MV-4-11 (cell line): ENCODE measurements around the gene EXOC7.
"Not testable (repeated sequence)": the region's sequence is repeated elsewhere in the genome, so short reads cannot be mapped to it uniquely, and the experiment has no call there.

Experiments
- DNase-seq: peaks from one replicate; lab custom pipeline; 2025; lab: John Stamatoyannopoulos, UW

The EXOC7 gene

DNA sequence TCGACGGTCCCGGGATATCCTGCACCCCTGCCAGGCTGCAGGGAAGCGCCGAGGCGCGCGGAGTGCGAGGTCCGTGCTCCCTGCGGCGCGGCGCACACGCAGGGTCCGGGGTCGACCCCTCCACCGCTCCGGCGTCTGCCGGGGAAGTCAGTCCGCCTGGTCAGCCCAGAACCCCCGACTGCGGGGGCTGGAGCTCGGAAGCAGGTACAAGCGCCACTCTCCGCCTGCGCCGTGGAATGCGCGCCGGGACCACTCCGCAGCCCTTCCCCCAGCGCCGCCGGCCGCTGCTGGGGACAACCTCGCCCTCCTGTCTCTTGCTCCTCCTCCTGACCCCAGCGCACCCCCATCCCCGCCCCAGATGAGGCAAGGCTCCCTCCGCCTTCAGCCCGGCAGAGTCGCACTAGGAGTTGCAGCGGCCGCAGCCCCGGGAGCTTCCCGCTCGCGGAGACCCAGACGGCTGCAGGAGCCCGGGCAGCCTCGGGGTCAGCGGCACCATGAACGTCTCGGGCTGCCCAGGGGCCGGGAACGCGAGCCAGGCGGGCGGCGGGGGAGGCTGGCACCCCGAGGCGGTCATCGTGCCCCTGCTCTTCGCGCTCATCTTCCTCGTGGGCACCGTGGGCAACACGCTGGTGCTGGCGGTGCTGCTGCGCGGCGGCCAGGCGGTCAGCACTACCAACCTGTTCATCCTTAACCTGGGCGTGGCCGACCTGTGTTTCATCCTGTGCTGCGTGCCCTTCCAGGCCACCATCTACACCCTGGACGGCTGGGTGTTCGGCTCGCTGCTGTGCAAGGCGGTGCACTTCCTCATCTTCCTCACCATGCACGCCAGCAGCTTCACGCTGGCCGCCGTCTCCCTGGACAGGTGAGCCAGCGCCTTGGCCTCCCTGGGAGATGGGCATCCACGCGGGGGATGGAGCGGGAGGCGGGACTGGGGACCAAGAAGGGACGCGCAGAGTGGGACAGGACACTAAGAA lies 28.9 kb downstream of the EXOC7 start, which contains the start of gene GALR2:
GALR2 (plus strand) TSS at position 392 of the 974 bp plus-strand sequence; CDS start at position 495, 103 bp downstream.
- peak; percentile 5 for DNase-seq

GRCh38 chr17:76072148-76072858 lies 31.3 kb downstream of the EXOC7 start, which contains the start of gene SRP68:
TSS of gene SRP68 (minus strand) at chr17:76072517. CDS start at chr17:76072491, 26 bp downstream.
- peak; percentile 82 for DNase-seq

GRCh38 chr17:76071531-76072147 lies 31.9 kb downstream of the EXOC7 start:
- no peak for DNase-seq

DNA sequence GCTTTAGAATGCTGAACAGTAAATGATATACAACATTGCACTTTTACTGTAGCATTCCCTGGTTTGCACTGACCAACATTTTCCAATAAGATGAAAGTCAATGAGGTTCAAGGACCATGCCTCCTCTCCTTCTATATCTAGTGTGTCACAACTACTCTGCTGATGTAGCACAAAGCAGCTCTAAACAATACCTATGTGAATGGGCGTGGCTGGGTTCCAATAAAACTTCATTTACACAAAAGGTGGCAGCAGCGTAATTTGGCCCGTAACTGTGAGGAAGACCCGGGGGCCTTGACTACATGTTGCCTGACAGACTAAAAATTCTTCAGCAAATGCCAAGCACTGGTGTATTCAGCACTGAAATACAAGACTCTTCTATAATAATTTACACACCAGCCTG lies 37.8 kb downstream of the EXOC7 start:
- DNase-seq, result no peak

GRCh38 chr17:76063875-76064546 lies 39.6 kb downstream of the EXOC7 start:
- DNase-seq, result no peak

GRCh38 chr17:76058264-76058663 lies 45.3 kb downstream of the EXOC7 start:
- not testable (repeated sequence) for DNase-seq

GRCh38 chr17:76056882-76057281 lies 46.7 kb downstream of the EXOC7 start:
- peak; percentile 12 for DNase-seq

DNA sequence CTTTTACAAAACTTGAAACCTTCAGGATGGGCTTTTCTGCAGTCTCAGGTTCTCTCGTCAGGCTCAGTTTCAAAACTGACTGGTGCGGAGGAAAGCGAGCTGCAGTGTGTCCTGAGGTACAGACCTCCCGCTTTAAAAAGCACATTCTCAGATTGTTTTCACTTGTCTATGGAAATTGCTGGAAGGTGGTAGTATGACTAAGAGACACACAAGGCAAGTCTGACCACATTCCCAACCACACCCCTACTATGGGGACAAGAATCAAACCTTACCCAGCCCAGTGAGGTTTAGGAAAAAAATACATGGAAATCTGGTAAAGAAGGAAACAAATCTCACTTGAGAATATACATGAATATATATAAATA lies 49.5 kb downstream of the EXOC7 start:
- peak; percentile 26 for DNase-seq

DNA sequence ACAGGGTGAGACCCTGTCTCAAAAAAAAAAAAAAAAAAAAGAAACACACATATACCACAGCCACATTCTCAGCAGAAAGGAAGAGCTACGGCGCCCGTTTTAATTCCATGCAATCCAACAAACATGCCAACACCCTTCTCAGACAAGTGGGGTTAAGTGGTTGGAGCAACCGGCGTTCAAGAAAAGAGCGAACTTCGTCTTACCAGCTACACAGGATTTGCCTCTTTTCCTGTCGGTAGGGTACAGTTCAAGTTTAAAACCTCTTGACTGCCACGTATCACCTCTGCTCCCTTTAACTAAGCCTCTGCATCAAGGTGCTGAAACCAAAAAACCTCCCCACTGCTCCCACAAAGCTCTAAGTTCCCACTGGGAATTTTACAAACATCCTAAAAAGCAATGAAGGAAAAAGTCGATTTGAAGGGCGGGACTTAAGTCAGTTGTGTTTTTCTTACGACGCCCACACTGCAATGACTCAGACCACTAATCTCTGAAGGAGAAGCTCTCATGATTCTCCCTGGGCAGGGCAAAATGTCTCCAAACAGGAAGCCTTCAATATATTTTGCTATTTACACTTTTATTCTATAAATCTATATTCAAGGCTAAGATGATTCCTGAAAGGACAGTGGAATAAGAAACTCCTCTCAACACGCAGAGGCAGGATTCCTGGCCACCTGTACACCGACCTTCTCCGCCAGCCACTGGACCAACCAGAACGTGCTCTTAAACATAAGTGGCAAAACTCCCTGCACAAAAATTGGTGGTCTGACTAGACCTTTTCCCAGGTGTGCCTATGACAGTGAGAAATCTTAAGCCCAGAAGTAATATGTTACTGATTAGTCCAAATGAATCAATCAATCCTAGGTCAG lies 50.1 kb downstream of the EXOC7 start:
- peak; percentile 65 for DNase-seq

GRCh38 chr17:76051561-76051960 lies 52.0 kb downstream of the EXOC7 start:
- DNase-seq, result no peak

- no peak for DNase-seq
These were observed 52.8 kb downstream of the EXOC7 start for GRCh38 chr17:76050538-76051467.

GRCh38 chr17:76049836-76050537 lies 53.6 kb downstream of the EXOC7 start:
- peak; percentile 28 for DNase-seq

DNA sequence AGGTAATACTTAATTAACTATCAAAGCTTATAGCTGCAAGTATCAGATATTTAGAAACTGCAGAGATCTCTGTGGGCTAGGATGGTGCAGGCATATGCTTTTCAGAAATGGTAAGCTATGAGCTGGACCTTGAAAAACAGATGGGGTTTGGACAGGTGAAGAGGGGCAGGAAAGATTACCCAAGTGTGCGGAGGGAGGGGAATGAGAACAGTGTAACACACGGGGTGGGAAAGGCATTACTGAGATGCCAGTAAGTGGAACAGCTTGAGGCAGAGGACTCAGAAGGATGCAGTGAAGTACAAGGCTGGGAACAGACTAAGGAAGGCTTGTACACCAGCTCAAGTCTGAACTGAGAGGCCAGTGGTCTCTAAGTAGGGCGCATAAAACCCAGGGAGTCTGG lies 54.3 kb downstream of the EXOC7 start:
- no peak for DNase-seq

DNA sequence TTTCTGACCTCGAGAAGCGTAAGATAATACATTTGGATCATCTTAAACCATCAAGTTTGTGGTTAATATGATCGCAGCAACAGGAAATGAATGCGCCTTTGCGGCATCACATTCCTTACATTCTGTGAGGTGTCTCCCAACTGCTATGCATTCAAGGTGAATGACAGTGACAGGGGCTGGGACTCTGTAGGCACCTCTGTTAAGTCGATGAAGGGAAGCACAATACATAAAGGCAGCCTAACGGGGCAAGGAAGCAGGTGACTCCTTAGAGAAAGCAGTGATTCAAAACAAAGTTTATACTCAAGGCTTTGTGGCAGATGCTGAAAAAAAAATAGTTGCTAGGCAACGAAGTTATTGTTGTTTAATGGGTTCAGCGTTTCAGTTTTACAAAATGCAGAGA lies 54.9 kb downstream of the EXOC7 start:
- DNase-seq, result no peak

- peak; percentile 89 for DNase-seq
These were observed 55.5 kb downstream of the EXOC7 start for GRCh38 chr17:76048025-76048605.

DNA sequence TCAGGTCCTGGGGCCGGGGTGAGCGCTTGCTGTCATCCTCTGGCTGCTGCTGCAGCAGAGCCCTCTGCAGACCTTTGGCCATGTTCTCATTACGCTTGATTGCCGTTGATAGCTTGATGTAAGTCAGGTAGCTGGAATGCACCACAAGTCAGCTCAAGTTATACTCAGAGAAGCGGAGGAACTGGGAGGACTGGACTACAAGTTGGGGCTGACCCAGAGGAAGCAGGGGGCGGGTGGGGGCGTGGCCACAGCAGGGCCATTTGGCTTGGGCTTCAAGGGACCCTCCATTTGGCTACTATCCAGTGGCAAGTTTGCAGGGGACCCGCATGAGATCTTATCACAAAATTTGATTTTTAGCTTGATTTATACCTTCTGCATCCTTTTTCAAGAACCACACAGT lies 57.5 kb downstream of the EXOC7 start:
- DNase-seq, result no peak

DNA sequence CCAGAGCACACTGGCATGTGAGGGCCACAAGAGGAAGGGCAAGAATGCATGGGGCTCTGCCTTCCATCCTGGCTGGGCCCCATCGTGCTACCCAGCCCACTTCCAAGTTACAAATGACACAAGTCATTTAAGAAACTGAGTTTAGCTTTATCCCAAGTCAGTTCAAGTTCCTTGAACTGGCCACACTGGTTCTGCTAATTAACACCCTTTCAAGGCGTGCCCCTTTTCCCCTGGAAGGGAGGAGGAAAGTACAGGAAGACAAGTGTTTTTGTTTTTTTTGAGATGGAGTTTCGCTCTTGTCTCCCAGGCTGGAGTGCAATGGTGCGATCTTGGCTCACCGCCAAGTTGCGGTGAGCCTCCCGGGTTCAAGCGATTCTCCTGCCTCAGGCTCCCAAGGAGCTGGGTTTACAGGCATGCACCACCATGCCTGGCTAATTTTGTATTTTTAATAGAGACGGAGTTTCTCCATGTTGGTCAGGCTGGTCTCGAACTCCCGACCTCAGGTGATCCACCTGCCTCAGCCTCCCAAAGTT lies 59.0 kb downstream of the EXOC7 start:
- DNase-seq, result not testable (repeated sequence)

DNA sequence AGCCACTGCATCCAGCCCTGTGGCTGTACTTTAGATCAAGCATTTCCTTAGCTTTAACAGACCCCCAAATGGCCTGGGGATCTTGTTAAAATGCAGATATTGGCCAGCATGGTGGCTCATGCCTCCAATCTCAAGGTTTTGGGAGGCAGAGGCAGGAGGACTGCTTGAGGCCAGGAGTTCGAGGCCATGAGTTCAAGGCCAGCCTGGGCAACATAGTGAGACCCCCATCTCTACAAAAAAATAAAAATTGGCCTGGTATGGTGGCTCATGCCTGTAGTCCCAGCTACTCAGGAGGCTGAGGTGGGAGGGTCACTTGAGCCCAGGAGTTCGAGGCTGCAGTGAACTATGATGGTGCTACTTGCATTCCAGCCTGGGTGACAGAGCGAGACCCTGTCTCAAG lies 60.7 kb downstream of the EXOC7 start:
- DNase-seq, result not testable (repeated sequence)
